Activated CD4-positive, alpha-beta T cell treated with anti-CD3 and anti-CD28 coated beads for 48 hours (primary cell): ENCODE data around the gene ELMO3.

ENCODE experiments used
- DNase-seq: peaks from one replicate; pipeline ENCODE4 v3.0.0-alpha.2; 2020

The ELMO3 gene

DNA sequence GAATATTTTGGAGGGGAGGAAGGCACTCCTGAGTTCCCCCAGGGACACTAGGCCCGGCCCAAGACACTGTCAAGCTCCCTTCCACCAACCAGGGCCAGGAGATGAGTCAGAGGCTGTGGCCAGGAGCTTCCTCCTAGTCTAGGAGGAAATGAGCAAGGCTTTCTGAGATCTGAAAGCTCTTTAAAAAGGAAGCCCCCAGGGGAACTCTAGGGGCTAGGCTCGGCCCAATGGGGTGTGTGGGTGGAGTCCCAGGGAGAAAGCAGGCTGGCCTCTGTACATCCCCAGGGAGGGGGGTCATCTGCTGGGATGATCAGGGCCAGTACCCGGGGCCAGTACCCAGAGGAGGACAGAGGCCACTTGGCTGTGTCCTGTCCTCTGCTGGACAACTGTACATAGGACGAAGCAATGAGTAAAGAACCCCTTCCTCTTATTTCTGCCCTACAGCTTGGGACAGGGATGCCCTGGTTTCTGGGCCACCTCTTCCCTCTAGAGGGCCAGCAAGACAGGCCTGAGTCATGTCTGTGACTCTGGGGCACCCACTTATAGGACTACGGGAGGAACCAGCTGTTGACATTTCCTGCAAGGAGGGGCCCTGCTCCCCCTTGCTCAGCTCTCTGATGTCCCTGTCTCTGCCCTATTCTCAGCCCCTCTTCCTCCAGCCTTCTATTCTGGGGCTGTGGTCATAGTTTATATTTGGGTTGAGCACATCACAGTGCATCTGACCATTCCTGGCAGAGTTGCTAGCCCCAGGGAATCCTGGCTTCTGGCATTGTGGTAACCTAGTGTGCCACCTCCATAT lies 45.7 kb downstream of the ELMO3 start:
- peak; percentile 87 for DNase-seq

DNA sequence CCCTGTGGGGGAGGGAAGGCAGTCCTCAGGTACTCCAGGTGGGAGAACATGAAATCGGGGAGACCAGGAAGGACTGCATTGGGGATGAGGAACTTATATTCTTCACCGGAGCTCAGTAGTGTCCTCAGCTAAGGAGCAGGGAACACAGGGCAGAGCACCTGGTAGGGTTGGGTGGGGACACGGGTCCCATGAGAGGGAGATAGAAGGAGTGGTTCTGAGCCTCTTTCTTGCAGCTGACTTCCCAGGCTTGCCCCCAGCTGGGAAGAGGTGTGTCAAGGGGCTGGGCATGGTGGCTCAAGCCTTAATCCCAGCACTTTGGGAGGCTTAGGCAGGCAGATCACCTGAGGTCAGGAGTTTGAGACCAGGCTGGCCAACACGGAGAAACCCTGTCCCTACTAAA lies 46.3 kb downstream of the ELMO3 start:
- no peak for DNase-seq

DNA sequence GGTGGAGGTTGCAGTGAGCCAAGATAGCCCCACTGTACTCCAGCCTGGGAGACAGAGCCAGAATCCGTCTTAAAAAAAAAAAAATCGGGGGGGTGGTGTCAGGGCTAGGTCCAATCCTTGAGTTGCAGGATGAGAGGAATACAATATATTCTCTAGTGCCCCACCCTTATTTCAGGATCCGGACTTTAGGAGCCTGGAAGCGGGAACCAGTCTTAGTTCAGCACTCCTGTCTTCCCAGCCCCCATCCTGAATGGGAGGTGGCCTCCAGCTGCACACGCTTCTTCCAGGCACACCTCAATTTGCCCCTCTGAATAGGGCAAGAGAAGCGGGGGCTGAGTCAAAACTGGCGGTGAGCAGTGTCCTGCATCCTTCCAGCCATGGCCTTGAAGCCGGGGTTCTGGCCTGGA lies 46.7 kb downstream of the ELMO3 start:
- no peak for DNase-seq

GRCh38 chr16:67246081-67246755 lies 47.3 kb downstream of the ELMO3 start:
- peak; percentile 74 for DNase-seq

GRCh38 chr16:67246756-67247191 lies 47.8 kb downstream of the ELMO3 start:
- DNase-seq, result no peak

GRCh38 chr16:67247192-67248072 lies 48.5 kb downstream of the ELMO3 start, which contains the start of gene FHOD1:
Gene FHOD1, minus strand, starts transcription at chr16:67247481. Its CDS starts 71 bp downstream, at chr16:67247410.
- DNase-seq, result peak; percentile 99

DNA sequence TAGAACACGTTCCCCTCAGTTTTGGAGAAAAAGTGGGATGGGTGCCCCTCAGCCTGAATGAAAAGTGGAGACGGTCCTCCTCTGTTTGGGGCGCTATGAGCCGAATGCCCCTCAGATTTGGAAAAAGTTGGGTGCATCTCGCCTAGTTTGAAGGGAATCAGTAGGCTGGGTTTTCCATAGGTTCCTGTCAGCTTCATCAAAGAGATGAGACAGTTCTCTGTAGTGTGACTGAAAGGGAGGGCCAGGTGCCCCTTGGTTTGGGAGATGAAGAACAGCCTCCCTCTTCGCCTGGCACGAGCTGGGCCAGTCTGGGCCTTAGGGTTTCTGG lies 49.1 kb downstream of the ELMO3 start:
- no peak for DNase-seq

DNA sequence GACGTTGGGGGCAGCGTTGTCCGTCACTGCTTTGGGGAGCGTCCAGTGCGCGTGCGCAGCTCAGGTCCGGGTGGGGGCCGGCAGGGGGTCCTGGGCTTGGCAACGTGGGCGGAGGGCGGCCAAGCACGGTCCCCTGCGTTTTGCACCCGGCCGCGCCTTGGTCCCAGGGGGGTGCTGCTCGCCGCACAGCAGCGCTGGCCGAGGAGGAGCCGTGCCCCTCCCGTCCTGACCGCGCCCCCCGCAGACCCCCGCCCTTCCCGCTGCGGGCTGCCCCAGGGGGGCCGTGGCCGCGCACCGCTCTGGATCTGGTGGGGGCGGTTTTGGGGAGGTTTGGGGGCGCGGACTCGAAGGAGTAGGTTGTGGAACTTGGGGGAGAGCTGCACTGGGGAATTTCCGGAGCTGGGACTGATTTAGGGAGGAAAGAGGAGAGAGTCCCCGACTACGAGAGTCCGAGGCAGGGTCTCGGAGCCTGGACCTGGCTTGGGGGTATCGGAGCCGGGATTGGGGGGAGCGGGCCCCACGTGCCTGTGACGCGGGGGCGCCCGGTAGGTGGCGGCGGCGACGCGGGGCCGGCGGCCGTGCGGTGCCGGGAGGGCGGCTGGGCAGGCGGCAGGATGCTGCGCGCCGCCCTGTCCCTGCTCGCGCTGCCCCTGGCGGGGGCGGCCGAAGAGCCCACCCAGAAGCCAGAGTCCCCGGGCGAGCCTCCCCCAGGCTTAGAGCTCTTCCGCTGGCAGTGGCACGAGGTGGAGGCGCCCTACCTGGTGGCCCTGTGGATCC lies 49.7 kb downstream of the ELMO3 start, which contains the start of gene SLC9A5:
Gene SLC9A5, plus strand, starts transcription at position 579 of the 777 bp plus-strand sequence. Its CDS starts 36 bp downstream, at position 615.
- DNase-seq, result peak; percentile 36

- no peak for DNase-seq
These were observed 50.5 kb downstream of the ELMO3 start for GRCh38 chr16:67249178-67250044.

GRCh38 chr16:67250045-67250327 lies 51.1 kb downstream of the ELMO3 start:
- DNase-seq, result no peak

DNA sequence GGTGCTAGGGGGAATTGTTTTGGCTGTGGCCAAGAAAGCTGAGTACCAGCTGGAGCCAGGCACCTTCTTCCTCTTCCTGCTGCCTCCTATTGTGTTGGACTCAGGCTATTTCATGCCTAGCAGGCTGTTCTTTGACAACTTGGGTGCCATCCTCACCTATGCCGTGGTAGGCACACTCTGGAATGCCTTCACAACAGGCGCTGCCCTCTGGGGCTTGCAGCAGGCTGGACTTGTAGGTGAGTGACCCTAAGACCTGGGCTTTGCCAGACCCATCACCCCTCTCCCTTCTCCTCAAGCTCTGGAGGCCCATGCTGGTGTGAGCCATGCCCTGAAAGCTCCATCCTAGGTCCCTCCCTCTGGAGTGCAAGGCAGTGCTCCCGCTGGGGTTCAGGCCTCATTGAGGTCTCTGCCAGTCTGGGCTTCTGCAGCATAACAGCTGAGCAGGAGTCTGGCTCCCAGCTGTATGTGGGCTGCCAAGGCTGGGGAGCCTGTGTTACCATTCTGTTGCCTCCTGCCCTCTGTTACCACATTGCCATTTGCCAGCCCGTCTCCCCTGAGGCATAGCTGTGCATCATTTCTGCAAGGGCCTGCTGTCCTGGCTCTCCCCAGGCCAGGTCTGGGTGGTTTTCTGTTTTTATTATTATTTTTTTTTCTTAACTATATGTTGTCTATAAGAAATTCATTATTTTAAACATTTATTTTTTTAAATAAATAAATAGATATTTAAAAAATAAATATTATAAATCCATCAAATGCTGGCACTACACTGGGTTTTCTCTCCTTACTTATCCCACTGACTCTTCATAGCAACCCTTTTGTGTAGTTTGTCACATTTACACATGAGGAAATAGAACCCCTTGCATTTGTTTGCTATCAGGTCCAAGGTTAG lies 53.9 kb downstream of the ELMO3 start:
- DNase-seq, result no peak
